BJ (cell line): Measurements from ENCODE around the gene ZNF23. TPM values are rescaled to one million over a fixed set of nuclear protein-coding genes. Genes with fewer than 3 reads are reported as not detected.

Experiments used
- CTCF ChIA-PET: fragments of 350-600 bp; formaldehyde crosslinking; extraction: SDS; loops from one replicate; lab custom pipeline; 2021; ENCODE audit warnings: antibody characterized with exemption, inconsistent platforms; lab: Yijun Ruan, JAX
- POLR2A ChIA-PET: fragments of 300-600 bp; sonication (Branson Sonifier 250); formaldehyde crosslinking; extraction: SDS; loops from one replicate; lab custom pipeline; 2021; ENCODE audit warnings: antibody characterized with exemption; lab: Charles Lee
- DNase-seq: peaks from one replicate; pipeline ENCODE4 v3.0.0-alpha.2; 2011; ENCODE audit warnings: low read depth
- H3K27me3 ChIP-seq: 2 replicates; pipeline ENCODE4 v1.6.0; 2011; ENCODE audit warnings: low read length; ENCODE audit not compliant: control insufficient read depth, insufficient read depth
- H3K36me3 ChIP-seq: 2 replicates; pipeline ENCODE4 v1.5.1; 2011; ENCODE audit warnings: low read length; ENCODE audit not compliant: control insufficient read depth, insufficient read depth
- H3K4me3 ChIP-seq: 2 replicates; pipeline ENCODE4 v1.5.1; 2011; ENCODE audit warnings: low read depth, mild to moderate bottlenecking, control low read depth, low read length
- CTCF ChIP-seq: IDR thresholded peaks from 2 replicates; pipeline ENCODE4 v1.5.1; 2011; ENCODE audit warnings: low read depth, mild to moderate bottlenecking, control low read depth, inconsistent platforms, low read length, moderate library complexity; ENCODE audit not compliant: insufficient read depth
- polyA plus RNA-seq: library from polyadenylated mRNA; depleted of rRNA; stranded (reverse); fragments of >200 nt; gene quantifications from 2 replicates; pipeline ENCODE4 v1.2.3, GENCODE V29; 2011

Gene ZNF23
- polyA plus RNA-seq, 1 experiment: 11.8 TPM

- ChIA-PET CTCF (no interaction called here), POLR2A (no interaction called here)
- Histone ChIP-seq H3K4me3 (no peak overlapping the region), H3K36me3 (peaks cover 16% of the 10 kb centered on the region), H3K27me3 (no peaks in the 10 kb centered on the region)
- TF ChIP-seq CTCF: no peak
- no peak for DNase-seq
Measured at GRCh38 chr16:71448274-71448866, 13.7 kb downstream of the ZNF23 start.

DNA sequence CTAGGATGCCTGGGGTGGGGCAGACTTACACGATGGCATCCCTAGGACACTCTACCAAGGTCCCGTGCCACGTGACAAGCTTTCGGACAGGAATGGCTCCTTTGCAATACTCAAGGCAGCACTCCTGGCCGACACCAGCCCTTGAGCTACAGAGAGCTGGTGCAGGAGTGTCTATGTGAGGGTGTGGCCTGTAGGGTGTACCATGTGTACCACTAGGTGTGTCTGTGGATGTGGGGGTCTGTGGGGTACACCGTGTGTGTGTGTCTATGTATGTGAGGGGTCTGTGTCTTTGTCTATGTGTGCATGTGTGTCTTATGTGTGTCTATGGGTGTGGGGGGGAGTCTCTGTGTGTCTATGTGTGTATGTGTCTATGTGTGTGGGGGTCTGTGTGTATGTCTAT is 18.3 kb downstream of the ZNF23 start:
- Histone ChIP-seq H3K27me3 (no peaks in the 10 kb centered on the region), H3K36me3 (peaks cover 2% of the 10 kb centered on the region; the same call in 1 of the 2 replicates), H3K4me3 (no peak overlapping the region)
- TF ChIP-seq CTCF: no peak
- CTCF ChIA-PET: no interaction called here
- POLR2A ChIA-PET: no interaction called here
- no peak for DNase-seq

GRCh38 chr16:71442051-71442440 is 20.0 kb downstream of the ZNF23 start, which contains the start of gene TLE7:
Gene TLE7, minus strand, starts transcription at chr16:71442054. Its CDS starts 8,730 bp downstream, at chr16:71433324.
- no peak for DNase-seq
- no peak for TF ChIP-seq CTCF
- Histone ChIP-seq H3K27me3 (no peaks in the 10 kb centered on the region), H3K4me3 (no peak within 1 kb of the TSS), H3K36me3 (no peaks in the 10 kb centered on the region)
- ChIA-PET POLR2A (no interaction called here), CTCF (interaction anchor here (1.0 kb wide), 1 partner anchor 17 kb away, joined by 3 read pairs; no protein-coding TSS in a partner anchor)

DNA sequence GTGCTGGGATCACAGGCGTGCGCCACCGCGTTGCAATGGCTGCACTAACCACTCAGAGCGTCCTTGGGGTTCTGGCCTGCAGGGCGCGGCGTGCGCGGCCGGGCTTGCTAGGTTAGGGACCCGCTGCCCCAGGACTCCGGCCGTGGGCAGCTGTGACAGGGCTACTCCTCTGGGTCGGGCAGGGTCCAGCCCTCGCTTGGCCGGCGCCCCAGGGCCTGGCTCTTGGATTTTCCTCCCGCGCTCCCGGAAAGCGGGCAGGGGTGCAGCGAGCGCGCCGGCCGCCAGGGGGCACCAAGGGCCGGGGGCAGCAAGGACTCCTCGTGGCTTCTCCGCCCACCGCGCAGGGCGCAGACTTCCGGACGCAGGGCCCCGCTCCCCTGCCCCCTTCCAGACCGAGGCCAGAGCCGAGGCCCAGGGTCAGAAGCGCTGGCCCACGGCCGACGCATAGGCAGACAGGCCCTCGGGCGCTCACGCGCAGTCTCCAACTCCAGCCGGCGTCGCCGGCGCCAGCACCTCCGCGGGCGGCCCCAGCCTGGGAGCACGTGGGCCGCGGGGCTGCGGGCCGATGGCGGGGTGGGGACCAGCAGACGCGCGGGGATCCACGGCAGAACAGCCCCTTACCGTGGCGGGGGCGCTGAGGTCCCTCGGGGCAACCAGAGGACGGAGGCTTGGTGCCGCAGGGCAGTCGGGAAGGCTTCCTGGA is 20.5 kb downstream of the ZNF23 start:
- Histone ChIP-seq H3K27me3 (no peaks in the 10 kb centered on the region), H3K4me3 (no peak overlapping the region), H3K36me3 (no peaks in the 10 kb centered on the region)
- DNase-seq: no peak
- peak; percentile 39 for TF ChIP-seq CTCF
- POLR2A ChIA-PET: no interaction called here
- CTCF ChIA-PET: interaction anchor here (1.0 kb wide), 1 partner anchor 49 kb away, joined by 3 read pairs; no protein-coding TSS in a partner anchor

GRCh38 chr16:71440669-71441347 is 21.2 kb downstream of the ZNF23 start:
- CTCF ChIA-PET: interaction anchor here (1.0 to 3.5 kb wide), 3 partner anchors 28 to 59 kb away, joined by 3 to 13 read pairs (median 4); no protein-coding TSS in a partner anchor
- POLR2A ChIA-PET: no interaction called here
- H3K27me3 ChIP-seq: no peaks in the 10 kb centered on the region

More at GRCh38 chr16:71440669-71441347, 21.2 kb downstream of the ZNF23 start:
- H3K36me3 ChIP-seq: no peaks in the 10 kb centered on the region
- no peak overlapping the region for H3K4me3 ChIP-seq
- no peak for TF ChIP-seq CTCF
- DNase-seq: no peak
